ENCODE measurements around the gene ABCC8.
A peak's percentile ranks its signal among the peaks of the same experiment; 100 is the strongest.

The ABCC8 gene

GRCh38 chr11:17406082-17406817, 70.4 kb downstream of the ABCC8 start:
- H3K27ac ChIP-seq (ENCODE audit: extremely low read depth, low read depth, low read length): peak overlapping the region; percentile 40; the same call in 1 of the 2 replicates
- H3K4me1 ChIP-seq (ENCODE audit: control insufficient read depth, insufficient read depth, low read length): peaks cover 5% of the 10 kb centered on the region; the same call in 1 of the 2 replicates
- no peak overlapping the region for H3K4me3 ChIP-seq (ENCODE audit: low read depth, low read length)
- no peaks in the 10 kb centered on the region for H3K9me3 ChIP-seq (ENCODE audit: control insufficient read depth, insufficient read depth, low read depth, low read length)
- POLR2A ChIA-PET: interaction anchor here (0.6 kb wide), 1 partner anchor 329 kb away, joined by 4 read pairs; the partner anchor contains the start of gene RPS13
- TF ChIP-seq ZNF555 (tag by site-specific recombination; conservative IDR thresholded peaks at IDR 0.05) (no peak), KLF1 (tag by site-specific recombination; IDR thresholded peaks at IDR 0.05) (no peak), ZNF777 (tag by site-specific recombination; IDR thresholded peaks at IDR 0.05; ENCODE audit: borderline replicate concordance) (no peak), ZSCAN5A (tag by site-specific recombination; IDR thresholded peaks at IDR 0.05) (no peak), ZNF639 (tag by site-specific recombination; IDR thresholded peaks at IDR 0.05) (no peak), ZNF132 (tag by site-specific recombination; IDR thresholded peaks at IDR 0.05; ENCODE audit: borderline replicate concordance) (no peak), ZNF16 (tag by site-specific recombination; IDR thresholded peaks at IDR 0.05; ENCODE audit: low read depth) (no peak), ZNF2 (tag by site-specific recombination; IDR thresholded peaks at IDR 0.05) (no peak), HOXC10 (CRISPR knock-in tag; IDR thresholded peaks at IDR 0.05) (no peak), ZNF544 (tag by site-specific recombination; IDR thresholded peaks at IDR 0.05) (no peak)
- TF ChIP-seq, protein P1, sequence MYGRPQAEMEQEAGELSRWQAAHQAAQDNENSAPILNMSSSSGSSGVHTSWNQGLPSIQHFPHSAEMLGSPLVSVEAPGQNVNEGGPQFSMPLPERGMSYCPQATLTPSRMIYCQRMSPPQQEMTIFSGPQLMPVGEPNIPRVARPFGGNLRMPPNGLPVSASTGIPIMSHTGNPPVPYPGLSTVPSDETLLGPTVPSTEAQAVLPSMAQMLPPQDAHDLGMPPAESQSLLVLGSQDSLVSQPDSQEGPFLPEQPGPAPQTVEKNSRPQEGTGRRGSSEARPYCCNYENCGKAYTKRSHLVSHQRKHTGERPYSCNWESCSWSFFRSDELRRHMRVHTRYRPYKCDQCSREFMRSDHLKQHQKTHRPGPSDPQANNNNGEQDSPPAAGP (tag by site-specific recombination; IDR thresholded peaks at IDR 0.05): no peak
- TF ChIP-seq, protein P2, sequence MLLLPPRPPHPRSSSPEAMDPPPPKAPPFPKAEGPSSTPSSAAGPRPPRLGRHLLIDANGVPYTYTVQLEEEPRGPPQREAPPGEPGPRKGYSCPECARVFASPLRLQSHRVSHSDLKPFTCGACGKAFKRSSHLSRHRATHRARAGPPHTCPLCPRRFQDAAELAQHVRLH (tag by site-specific recombination; IDR thresholded peaks at IDR 0.05): no peak
- TF ChIP-seq, protein P3, sequence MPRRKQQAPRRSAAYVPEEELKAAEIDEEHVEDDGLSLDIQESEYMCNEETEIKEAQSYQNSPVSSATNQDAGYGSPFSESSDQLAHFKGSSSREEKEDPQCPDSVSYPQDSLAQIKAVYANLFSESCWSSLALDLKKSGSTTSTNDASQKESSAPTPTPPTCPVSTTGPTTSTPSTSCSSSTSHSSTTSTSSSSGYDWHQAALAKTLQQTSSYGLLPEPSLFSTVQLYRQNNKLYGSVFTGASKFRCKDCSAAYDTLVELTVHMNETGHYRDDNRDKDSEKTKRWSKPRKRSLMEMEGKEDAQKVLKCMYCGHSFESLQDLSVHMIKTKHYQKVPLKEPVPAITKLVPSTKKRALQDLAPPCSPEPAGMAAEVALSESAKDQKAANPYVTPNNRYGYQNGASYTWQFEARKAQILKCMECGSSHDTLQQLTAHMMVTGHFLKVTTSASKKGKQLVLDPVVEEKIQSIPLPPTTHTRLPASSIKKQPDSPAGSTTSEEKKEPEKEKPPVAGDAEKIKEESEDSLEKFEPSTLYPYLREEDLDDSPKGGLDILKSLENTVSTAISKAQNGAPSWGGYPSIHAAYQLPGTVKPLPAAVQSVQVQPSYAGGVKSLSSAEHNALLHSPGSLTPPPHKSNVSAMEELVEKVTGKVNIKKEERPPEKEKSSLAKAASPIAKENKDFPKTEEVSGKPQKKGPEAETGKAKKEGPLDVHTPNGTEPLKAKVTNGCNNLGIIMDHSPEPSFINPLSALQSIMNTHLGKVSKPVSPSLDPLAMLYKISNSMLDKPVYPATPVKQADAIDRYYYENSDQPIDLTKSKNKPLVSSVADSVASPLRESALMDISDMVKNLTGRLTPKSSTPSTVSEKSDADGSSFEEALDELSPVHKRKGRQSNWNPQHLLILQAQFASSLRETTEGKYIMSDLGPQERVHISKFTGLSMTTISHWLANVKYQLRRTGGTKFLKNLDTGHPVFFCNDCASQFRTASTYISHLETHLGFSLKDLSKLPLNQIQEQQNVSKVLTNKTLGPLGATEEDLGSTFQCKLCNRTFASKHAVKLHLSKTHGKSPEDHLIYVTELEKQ (tag by site-specific recombination; IDR thresholded peaks at IDR 0.05; ENCODE audit: borderline replicate concordance): no peak
- TF ChIP-seq, protein P4, sequence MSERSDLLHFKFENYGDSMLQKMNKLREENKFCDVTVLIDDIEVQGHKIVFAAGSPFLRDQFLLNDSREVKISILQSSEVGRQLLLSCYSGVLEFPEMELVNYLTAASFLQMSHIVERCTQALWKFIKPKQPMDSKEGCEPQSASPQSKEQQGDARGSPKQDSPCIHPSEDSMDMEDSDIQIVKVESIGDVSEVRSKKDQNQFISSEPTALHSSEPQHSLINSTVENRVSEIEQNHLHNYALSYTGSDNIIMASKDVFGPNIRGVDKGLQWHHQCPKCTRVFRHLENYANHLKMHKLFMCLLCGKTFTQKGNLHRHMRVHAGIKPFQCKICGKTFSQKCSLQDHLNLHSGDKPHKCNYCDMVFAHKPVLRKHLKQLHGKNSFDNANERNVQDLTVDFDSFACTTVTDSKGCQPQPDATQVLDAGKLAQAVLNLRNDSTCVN (tag by site-specific recombination; optimal IDR thresholded peaks at IDR 0.05): no peak
- TF ChIP-seq, protein P5, sequence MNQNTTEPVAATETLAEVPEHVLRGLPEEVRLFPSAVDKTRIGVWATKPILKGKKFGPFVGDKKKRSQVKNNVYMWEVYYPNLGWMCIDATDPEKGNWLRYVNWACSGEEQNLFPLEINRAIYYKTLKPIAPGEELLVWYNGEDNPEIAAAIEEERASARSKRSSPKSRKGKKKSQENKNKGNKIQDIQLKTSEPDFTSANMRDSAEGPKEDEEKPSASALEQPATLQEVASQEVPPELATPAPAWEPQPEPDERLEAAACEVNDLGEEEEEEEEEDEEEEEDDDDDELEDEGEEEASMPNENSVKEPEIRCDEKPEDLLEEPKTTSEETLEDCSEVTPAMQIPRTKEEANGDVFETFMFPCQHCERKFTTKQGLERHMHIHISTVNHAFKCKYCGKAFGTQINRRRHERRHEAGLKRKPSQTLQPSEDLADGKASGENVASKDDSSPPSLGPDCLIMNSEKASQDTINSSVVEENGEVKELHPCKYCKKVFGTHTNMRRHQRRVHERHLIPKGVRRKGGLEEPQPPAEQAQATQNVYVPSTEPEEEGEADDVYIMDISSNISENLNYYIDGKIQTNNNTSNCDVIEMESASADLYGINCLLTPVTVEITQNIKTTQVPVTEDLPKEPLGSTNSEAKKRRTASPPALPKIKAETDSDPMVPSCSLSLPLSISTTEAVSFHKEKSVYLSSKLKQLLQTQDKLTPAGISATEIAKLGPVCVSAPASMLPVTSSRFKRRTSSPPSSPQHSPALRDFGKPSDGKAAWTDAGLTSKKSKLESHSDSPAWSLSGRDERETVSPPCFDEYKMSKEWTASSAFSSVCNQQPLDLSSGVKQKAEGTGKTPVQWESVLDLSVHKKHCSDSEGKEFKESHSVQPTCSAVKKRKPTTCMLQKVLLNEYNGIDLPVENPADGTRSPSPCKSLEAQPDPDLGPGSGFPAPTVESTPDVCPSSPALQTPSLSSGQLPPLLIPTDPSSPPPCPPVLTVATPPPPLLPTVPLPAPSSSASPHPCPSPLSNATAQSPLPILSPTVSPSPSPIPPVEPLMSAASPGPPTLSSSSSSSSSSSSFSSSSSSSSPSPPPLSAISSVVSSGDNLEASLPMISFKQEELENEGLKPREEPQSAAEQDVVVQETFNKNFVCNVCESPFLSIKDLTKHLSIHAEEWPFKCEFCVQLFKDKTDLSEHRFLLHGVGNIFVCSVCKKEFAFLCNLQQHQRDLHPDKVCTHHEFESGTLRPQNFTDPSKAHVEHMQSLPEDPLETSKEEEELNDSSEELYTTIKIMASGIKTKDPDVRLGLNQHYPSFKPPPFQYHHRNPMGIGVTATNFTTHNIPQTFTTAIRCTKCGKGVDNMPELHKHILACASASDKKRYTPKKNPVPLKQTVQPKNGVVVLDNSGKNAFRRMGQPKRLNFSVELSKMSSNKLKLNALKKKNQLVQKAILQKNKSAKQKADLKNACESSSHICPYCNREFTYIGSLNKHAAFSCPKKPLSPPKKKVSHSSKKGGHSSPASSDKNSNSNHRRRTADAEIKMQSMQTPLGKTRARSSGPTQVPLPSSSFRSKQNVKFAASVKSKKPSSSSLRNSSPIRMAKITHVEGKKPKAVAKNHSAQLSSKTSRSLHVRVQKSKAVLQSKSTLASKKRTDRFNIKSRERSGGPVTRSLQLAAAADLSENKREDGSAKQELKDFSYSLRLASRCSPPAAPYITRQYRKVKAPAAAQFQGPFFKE (tag by site-specific recombination; IDR thresholded peaks at IDR 0.05; ENCODE audit: borderline replicate concordance): no peak
- TF ChIP-seq, protein P6, sequence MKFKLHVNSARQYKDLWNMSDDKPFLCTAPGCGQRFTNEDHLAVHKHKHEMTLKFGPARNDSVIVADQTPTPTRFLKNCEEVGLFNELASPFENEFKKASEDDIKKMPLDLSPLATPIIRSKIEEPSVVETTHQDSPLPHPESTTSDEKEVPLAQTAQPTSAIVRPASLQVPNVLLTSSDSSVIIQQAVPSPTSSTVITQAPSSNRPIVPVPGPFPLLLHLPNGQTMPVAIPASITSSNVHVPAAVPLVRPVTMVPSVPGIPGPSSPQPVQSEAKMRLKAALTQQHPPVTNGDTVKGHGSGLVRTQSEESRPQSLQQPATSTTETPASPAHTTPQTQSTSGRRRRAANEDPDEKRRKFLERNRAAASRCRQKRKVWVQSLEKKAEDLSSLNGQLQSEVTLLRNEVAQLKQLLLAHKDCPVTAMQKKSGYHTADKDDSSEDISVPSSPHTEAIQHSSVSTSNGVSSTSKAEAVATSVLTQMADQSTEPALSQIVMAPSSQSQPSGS (tag by site-specific recombination; IDR thresholded peaks at IDR 0.05; ENCODE audit: low read depth): no peak
- CTCF ChIA-PET: interaction anchor here (0.9 to 1.5 kb wide), 3 partner anchors 10 to 102 kb away, joined by 3 to 7 read pairs (median 3); partner anchors contain the start of gene KCNJ11
- no peaks in the 10 kb centered on the region for H3K36me3 ChIP-seq (ENCODE audit: control insufficient read depth in 2 of 2, insufficient read depth in 1 of 2, low read length in 2 of 2)
